Pancreas (tissue), 10 donors: Measurements from ENCODE around the gene KCNH4. TPM values are rescaled to one million over a fixed set of nuclear protein-coding genes. Genes with fewer than 3 reads are reported as not detected.

ENCODE experiments used
- ATAC-seq, 4 donors: fragments of 200-7000 bp; cut with Tn5 transposase; one replicate each; pipeline versions ENCODE4 v1.8.0 to v1.9.1; 2020; ENCODE audit warnings: mild to moderate bottlenecking in 4 of 4, moderate library complexity in 4 of 4
- DNase-seq, 6 donors: peaks; one replicate each; pipeline ENCODE4 v3.0.0-alpha.2; 2020
- FAIRE-seq: peaks from 2 replicates; lab custom pipeline; 2012; peaks lifted over from hg19 to GRCh38; lab: Jason Lieb, UNC
- H3K27ac ChIP-seq, 4 donors: fragments of 200-600 bp; sonication (generic); 1 replicate in 3 of 4; 2 replicates in 1 of 4; pipeline versions ENCODE4 v1.5.0 to v1.8.0; 2020
- H3K27me3 ChIP-seq, 4 donors: fragments of 200-600 bp; one replicate each; pipeline ENCODE4 v1.8.0; 2021
- H3K36me3 ChIP-seq, 3 donors: fragments of 200-600 bp; sonication (generic) in 1 of 3; one replicate each; pipeline versions ENCODE4 v1.5.0 to v1.8.0; 2020 to 2021
- H3K4me1 ChIP-seq, 3 donors: fragments of 200-600 bp; one replicate each; pipeline ENCODE4 v1.8.0; 2021
- H3K4me3 ChIP-seq, 4 donors: fragments of 200-600 bp; sonication (generic) in 2 of 4; one replicate each; pipeline versions ENCODE4 v1.5.0 to v1.8.0; 2020 to 2021
- H3K9me3 ChIP-seq, 4 donors: fragments of 200-600 bp; one replicate each; pipeline ENCODE4 v1.8.0; 2021
- WGBS, 2 donors: extraction: QIAGEN DNeasy Blood & Tissue Kit; methylation state at CpG; one replicate each; pipeline ENCODE4 v1.1.7; 2013; 5-methylcytosine and 5-hydroxymethylcytosine counted together
- intact Hi-C, 3 donors: fragments of 100-400 bp; cut with DNase I; formaldehyde crosslinking; loops; one replicate each; pipeline versions ENCODE4 v1.11.1 to v1.14.2; 2022
- polyA plus RNA-seq, 2 donors: library from polyadenylated mRNA; stranded (reverse); fragments of 200-250 nt; gene quantifications; one replicate each; pipeline ENCODE4 v1.2.3, GENCODE V29; 2013
- total RNA-seq, 6 donors: library from RNA; stranded (reverse); fragmentation: NEBNext Ultra II Directional in 4 of 6; extraction: Animal tissue kit (Norgen Biotek cat#: 25700) in 4 of 6; gene quantifications; one replicate each; pipeline versions ENCODE4 v1.2.1 to v1.2.4, GENCODE V29; 2021 to 2023
- TF ChIP-seq, protein P1 (sequence below), 4 donors: fragments of 200-600 bp; sonication (generic) in 3 of 4; IDR thresholded peaks; one replicate each; pipeline versions ENCODE4 v1.5.0 to v1.8.0; 2021; ENCODE audit warnings: antibody characterized with exemption in 4 of 4
- donor health status: healthy with polysubstance abuse.
- donor health status: DM: no; HTN: no; CAD: no; lungs with moderate emphysema.
- donor health status: DM: no; HTN: no; CAD: no.
- donor health status: control.
- donor health status: control.
- donor health status: Bipolar disorder and iron deficiency.
- donor health status: DM: yes; HTN: yes; CAD: no.
- donor health status: DM: no; HTN: no; CAD: no.
- donor health status: DM: no; HTN: no; CAD: no.
- donor health status: DM: yes; HTN: yes; CAD: no.

Gene KCNH4
- total and polyA plus RNA-seq, 8 donors, result 0.03 to 0.14 (median 0.08) TPM; not detected in 1

GRCh38 chr17:42171831-42172230 is 9.1 kb downstream of the KCNH4 start:
- intact Hi-C loops, result no loop called here
- no peak for FAIRE-seq
- no peaks in the 10 kb centered on the region for H3K36me3 ChIP-seq
- no peak overlapping the region for H3K4me3 ChIP-seq
- ATAC-seq, result no peak
- DNase-seq, result no peak
- TF ChIP-seq, protein P1, sequence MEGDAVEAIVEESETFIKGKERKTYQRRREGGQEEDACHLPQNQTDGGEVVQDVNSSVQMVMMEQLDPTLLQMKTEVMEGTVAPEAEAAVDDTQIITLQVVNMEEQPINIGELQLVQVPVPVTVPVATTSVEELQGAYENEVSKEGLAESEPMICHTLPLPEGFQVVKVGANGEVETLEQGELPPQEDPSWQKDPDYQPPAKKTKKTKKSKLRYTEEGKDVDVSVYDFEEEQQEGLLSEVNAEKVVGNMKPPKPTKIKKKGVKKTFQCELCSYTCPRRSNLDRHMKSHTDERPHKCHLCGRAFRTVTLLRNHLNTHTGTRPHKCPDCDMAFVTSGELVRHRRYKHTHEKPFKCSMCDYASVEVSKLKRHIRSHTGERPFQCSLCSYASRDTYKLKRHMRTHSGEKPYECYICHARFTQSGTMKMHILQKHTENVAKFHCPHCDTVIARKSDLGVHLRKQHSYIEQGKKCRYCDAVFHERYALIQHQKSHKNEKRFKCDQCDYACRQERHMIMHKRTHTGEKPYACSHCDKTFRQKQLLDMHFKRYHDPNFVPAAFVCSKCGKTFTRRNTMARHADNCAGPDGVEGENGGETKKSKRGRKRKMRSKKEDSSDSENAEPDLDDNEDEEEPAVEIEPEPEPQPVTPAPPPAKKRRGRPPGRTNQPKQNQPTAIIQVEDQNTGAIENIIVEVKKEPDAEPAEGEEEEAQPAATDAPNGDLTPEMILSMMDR (IDR thresholded peaks at IDR 0.05), result no peak
- 66 to 69% methylated on average over 11 of the region's 11 CpGs for WGBS, 2 donors
- H3K27ac ChIP-seq, result no peak overlapping the region
- H3K27me3 ChIP-seq, result no peaks in the 10 kb centered on the region
- no peaks in the 10 kb centered on the region for H3K9me3 ChIP-seq
- H3K4me1 ChIP-seq, result no peaks in the 10 kb centered on the region

GRCh38 chr17:42169351-42169750 is 11.6 kb downstream of the KCNH4 start:
- TF ChIP-seq, protein P1 (IDR thresholded peaks at IDR 0.05), result no peak
- H3K27me3 ChIP-seq, result no peaks in the 10 kb centered on the region
- intact Hi-C loops, result no loop called here
- DNase-seq (no peak), FAIRE-seq (no peak), ATAC-seq (no peak)
- WGBS, 2 donors, result 84 to 94% methylated on average over 29 of the region's 29 CpGs
- H3K9me3 ChIP-seq, result no peaks in the 10 kb centered on the region
- H3K36me3 ChIP-seq, result no peaks in the 10 kb centered on the region
- H3K4me1 ChIP-seq, result no peaks in the 10 kb centered on the region
- H3K4me3 ChIP-seq, result no peak overlapping the region
- H3K27ac ChIP-seq, result no peak overlapping the region

GRCh38 chr17:42167807-42168206 is 13.1 kb downstream of the KCNH4 start:
- peak in 1 of 4 donors; percentile 61 for ATAC-seq
- TF ChIP-seq, protein P1 (IDR thresholded peaks at IDR 0.05), result no peak
- H3K27ac ChIP-seq, result no peak overlapping the region
- 92 to 96% methylated on average over 8 of the region's 8 CpGs for WGBS, 2 donors
- FAIRE-seq, result no peak
- no peak overlapping the region for H3K4me3 ChIP-seq
- no peaks in the 10 kb centered on the region for H3K36me3 ChIP-seq
- no peaks in the 10 kb centered on the region for H3K27me3 ChIP-seq
- no peaks in the 10 kb centered on the region for H3K4me1 ChIP-seq
- intact Hi-C loops, result no loop called here
- DNase-seq, result no peak
- no peaks in the 10 kb centered on the region for H3K9me3 ChIP-seq

GRCh38 chr17:42166196-42166763 is 14.7 kb downstream of the KCNH4 start:
- Histone ChIP-seq H3K4me1 (no peaks in the 10 kb centered on the region), H3K27me3 (no peaks in the 10 kb centered on the region), H3K9me3 (no peaks in the 10 kb centered on the region), H3K4me3 (no peak overlapping the region), H3K36me3 (no peaks in the 10 kb centered on the region), H3K27ac (no peak overlapping the region)
- DNase-seq, result no peak
- no peak for FAIRE-seq
- no peak for ATAC-seq
- intact Hi-C loops, result no loop called here
- TF ChIP-seq, protein P1 (IDR thresholded peaks at IDR 0.05), result no peak
- 83 to 90% methylated on average over 19 of the region's 19 CpGs for WGBS, 2 donors

DNA sequence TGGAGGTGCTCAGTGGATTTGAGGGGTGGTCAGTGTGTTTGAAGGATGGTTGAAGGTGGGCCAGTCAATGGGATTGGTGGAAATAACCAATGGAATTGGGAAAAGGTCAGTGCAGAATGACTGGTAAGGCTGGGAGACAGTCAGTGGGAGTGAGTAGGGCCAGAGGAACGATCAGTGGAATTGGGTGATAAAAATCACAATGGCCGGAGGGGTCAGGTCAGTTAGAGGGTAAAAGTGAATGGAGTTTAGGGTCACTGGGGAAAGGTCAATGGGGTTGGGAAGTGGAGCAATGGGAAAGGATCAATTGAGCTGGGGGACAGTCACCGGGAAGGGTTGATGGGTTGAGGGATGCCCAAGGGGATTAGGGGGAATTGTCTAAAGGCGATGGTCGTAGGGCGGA is 15.2 kb downstream of the KCNH4 start:
- intact Hi-C loops, result no loop called here
- ATAC-seq, result no peak
- no peak for DNase-seq
- no peaks in the 10 kb centered on the region for H3K36me3 ChIP-seq
- H3K4me3 ChIP-seq, result no peak overlapping the region
- 81 to 83% methylated on average over 6 of the region's 6 CpGs for WGBS, 2 donors
- no peak overlapping the region for H3K27ac ChIP-seq
- H3K27me3 ChIP-seq, result no peaks in the 10 kb centered on the region
- TF ChIP-seq, protein P1 (IDR thresholded peaks at IDR 0.05), result no peak
- H3K9me3 ChIP-seq, result no peaks in the 10 kb centered on the region
- H3K4me1 ChIP-seq, result no peaks in the 10 kb centered on the region
- no peak for FAIRE-seq
